Stimulated activated CD8-positive, alpha-beta memory T cell treated with anti-CD3 and anti-CD28 coated beads, Interleukin-15, amount 100 ng/mL, for 1 hour (primary cell): ENCODE data around the gene NUP210L.
"Not testable (repeated sequence)": the region's sequence is repeated elsewhere in the genome, so short reads cannot be mapped to it uniquely, and the experiment has no call there.

Source experiments
- DNase-seq: peaks from one replicate; pipeline ENCODE4 v3.0.0-alpha.2; 2020; ENCODE audit warnings: low read depth

The NUP210L gene

GRCh38 chr1:154170547-154171222 is 15.8 kb upstream of the NUP210L start:
- peak; percentile 6 for DNase-seq

DNA sequence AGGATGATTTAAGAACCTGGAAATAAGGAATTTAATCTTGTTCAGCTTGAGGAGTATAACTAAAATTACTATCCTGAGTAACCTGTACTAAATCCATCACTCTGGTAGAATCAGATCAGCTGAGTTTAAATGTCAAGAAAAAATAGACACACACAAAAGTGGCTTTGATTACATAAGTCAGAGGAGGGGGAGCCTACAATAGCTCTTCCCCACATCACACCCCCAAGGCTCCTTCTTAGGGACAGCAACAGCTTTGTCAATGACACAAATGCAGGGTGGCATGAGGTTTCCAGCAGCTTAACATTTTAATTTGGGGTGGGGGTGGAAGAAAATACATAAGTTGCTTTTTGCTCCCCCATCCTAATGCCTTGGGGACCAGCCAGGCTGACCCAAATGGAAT is 12.6 kb upstream of the NUP210L start:
- no peak for DNase-seq

GRCh38 chr1:154166207-154166606 is 11.3 kb upstream of the NUP210L start:
- no peak for DNase-seq

GRCh38 chr1:154159554-154159953 is 4.7 kb upstream of the NUP210L start:
- DNase-seq, result no peak

DNA sequence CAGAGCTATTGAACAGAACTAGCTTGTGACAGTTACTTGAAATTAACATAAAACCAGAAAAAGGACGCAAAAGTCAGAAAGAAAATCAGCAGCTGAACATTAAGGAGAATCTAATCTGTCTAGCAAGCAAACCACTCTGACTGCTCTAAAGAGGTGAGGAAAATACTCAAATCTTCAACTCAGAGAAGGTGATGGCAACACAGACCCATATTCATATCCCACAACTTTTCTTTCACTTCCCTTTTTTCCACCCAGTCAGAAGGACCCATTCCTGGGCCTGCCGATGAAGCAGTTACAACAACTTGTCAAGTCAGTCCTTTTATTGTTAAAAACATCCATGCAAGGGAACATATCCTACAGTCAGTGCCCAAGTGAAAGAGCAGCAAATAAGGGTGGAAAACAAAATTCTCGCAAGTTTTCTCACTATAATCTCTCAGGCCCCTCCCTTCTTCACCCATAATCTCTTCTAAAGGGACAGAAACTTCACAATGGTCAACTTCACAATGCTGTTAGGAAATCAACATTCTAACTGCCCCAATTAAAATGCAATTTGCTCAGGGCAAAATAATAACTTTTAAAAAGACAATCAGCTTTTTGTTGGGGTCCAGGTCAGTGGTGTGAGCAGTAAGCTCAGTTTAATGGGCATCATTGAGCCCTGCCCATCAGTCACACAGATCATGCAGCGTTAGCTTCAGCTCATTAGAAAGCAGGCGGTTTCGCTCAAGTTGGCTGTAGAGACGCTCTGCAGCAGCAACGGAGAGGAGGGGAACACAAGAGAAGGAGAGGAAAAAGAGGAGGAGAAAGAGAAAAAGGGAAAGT is 3.6 kb upstream of the NUP210L start:
- no peak for DNase-seq

DNA sequence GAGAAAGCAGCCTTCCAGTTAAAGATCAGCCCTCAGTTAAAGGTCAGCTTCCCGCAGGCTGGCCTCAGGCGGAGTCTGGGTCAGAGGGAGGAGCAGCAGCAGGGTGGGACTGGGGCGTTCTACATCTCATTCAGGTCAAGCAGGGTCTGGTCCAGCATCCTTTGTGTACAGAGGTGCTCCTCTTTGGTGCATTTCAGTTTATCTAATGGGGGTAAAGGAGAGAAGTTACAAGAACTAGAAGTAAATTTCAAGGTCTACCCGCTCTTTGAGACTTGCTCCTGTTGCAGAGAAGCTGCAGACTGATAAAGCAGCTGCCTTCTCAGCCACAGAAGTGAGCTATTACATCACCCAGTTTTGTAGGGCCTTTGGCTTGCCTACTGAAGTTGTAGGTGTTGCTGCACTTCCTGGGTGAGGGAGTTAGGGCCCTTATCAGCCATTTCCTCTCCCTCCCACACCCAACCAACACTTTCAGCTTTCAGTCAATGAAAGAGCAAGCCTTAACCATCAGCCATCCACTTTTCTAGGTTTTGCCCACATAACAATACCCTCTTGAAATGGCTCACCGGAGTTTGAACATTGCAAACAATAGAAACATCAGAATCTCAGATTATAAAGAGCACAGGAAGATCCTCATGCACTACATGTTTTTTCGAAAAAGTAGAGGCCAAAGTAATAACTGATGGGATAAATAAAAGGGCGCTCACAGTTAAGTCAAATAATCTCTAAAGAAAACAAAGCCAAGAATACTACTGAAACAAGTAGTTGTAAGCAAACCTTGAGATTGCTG is 2.8 kb upstream of the NUP210L start:
- peak; percentile 38 for DNase-seq

- no peak for DNase-seq
Observed at GRCh38 chr1:154155251-154155650, 378 bp upstream of the NUP210L start.

DNA sequence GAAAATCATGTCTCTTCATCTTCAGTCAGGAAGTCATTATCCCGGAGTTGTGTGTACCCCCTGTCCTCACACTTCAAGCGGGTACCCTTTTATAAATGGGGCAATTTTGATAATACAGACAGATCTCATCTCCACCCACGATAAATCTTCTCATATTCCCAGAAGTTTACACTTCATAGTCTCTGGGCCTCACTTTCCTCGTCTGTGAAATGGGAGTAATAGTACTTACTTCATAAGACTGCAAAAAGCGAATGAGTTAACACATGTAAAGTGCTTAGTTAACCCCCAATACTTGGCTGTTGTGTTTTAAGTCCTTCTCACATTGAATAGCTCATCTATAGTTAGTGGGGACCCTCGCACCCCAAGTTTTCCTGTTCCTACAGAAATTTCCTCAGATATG is 820 bp downstream of the NUP210L start:
- DNase-seq, result no peak

DNA sequence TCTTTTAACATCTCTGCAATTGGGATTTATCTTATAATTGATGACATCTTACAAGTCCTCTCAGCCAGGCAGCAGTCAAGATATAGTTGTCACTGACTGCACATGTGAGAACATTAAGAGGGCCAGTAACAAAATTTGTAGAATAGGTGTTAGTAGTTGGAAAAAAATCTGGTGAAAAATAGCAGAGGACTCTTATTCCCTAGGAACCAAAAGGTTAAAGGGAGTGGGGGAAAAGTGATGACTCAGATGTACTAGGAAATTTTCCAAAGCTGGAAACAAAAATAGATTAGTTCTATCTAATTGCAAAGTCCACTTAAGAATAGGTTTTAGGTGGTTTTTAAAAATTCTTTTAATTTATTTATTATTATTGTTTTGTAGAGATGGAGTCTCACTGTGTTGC is 3.6 kb downstream of the NUP210L start:
- DNase-seq, result no peak

- DNase-seq, result no peak
Observed at GRCh38 chr1:154148807-154149206, 6.1 kb downstream of the NUP210L start.

GRCh38 chr1:154147505-154147904 is 7.4 kb downstream of the NUP210L start:
- DNase-seq, result not testable (repeated sequence)

GRCh38 chr1:154145986-154146385 is 8.9 kb downstream of the NUP210L start:
- no peak for DNase-seq

DNA sequence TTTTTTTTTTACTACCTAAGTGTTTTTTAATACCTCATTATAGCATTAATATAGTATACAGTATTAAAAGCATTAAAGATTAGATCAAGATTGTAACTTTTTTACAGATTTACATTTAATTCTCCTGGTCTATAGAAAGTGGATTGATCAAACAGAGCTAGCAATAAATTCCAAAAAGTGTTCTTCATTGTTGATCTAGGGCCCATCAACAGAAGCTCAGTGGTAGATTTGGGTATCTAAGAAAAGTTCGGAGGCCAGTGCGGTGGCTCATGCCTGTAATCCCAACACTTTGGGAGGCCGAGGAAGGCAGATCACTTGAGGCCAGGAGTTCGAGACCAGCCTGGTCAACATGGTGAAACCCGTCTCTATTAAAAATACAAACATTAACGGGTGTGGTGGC is 12.5 kb downstream of the NUP210L start:
- no peak for DNase-seq

- DNase-seq, result no peak
Observed at GRCh38 chr1:154141240-154141639, 13.6 kb downstream of the NUP210L start.

DNA sequence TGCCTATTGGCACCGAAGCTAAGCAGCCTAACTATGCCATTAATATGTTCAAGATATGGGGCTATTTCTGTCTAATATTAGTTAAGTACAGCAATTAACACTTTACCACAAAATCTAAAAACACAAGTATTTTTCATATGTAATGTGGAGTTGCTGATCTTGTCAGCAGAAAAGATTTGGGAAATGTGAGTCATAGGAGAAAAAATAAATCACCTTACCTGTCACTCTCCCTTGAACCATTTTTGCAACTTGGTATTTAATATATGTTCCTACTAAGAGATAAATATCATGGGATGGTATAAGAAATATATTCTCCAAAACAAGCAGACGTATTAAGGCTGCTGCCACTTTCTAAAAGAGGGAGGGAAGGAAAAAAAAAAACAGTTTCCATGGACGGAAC is 17.0 kb downstream of the NUP210L start:
- no peak for DNase-seq

DNA sequence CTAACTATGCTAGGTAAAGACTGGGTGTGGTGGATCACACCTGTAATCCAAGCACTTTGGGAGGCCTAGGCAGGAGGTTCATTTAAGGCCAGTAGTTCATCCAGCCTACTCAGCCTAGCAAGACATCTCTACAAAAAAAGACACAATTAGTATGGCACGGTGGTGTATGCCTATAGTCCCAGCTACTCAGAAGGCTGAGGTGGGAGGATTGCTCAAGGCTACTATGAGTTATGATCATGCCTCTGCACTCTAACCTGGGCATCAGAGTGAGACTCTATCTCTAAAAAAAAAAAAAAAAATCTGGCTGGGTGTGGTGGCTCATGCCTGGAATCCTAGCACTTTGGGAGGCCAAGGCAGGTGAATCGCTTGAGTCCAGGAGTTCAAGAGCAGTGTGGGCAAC is 21.6 kb downstream of the NUP210L start:
- no peak for DNase-seq

DNA sequence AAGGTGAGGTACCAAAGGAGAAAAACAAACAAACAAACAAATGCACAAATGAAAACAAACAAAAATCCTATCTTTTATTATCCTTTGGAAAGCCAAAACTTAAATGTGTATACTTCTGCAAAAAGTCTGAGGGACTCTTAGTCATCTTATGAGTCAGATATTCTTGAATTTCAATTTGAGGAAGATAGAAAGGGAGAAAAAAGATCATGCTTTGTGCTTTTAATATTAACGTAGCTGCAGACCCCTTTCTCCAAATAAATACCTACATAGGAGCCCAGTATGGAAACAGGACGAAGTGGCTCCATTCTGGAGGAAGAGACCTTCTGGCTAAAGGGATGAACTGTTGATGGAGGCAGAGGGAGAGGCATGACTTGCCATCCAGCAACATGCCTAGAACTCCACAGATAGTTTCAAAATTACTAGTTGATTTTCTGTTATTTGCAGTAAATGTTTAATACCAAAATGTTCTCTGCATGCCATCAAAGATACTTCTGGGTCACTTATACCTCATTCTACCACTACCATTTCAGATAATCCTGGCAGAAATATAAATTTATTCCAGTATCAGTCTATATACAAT is 25.4 kb downstream of the NUP210L start:
- DNase-seq, result no peak

- DNase-seq, result not testable (repeated sequence)
Observed at GRCh38 chr1:154123205-154123604, 31.7 kb downstream of the NUP210L start.

DNA sequence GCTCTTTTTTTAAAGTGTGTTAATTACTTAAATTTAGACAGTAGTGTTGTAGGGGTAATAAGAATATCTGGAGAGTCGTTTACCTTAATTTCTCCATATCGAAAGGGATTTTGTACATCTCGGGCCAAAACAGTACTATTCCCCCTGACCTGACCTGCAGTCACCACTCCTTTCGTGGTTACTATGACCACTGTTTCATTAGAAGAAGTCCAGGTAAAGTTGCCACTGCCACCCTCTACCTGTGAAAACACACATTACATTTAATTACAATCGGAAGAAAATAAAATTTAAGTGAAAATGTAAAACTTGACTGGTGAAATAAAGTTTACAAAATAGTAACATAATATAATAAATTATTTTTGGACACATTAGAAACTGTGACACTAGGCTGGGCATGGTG is 37.2 kb downstream of the NUP210L start:
- DNase-seq, result no peak

DNA sequence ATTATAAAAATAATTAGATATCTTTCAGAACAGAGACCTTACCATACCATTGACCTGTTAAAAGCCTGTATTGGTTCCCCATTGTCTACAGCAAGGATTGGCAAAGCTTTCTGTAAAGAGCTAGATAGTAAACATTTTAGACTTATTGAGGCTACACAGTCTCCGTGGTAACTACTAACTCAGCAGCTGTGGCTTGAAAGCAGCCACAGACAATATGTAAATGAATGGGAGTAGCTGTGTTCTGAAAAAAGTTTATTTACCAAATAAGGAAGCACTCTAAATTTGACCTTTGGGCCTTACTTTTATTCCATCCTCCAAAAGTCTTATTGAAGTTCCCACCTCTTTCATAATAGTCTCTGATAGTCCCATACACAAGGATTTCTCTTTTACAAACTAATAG is 39.7 kb downstream of the NUP210L start:
- DNase-seq, result no peak

GRCh38 chr1:154104433-154105082 is 50.3 kb downstream of the NUP210L start:
- no peak for DNase-seq

- not testable (repeated sequence) for DNase-seq
Observed at GRCh38 chr1:154100141-154100540, 54.7 kb downstream of the NUP210L start.
